ENCODE data around the gene UNC50. TPM values are rescaled to one million over a fixed set of nuclear protein-coding genes. Genes with fewer than 3 reads are reported as not detected.
"Not testable (repeated sequence)": the region's sequence is repeated elsewhere in the genome, so short reads cannot be mapped to it uniquely, and the experiment has no call there.

Gene UNC50
- total RNA-seq, 1 donor from 2014 or later = 30.2 TPM

- DNase-seq (ENCODE audit: low read depth in 2 of 2) = peak; percentile 30 to 60
Measured at GRCh38 chr2:98608962-98609604, 694 bp downstream of the UNC50 start.

- DNase-seq (ENCODE audit: low read depth in 2 of 2) = no peak
Measured at GRCh38 chr2:98614024-98614739, 5.8 kb downstream of the UNC50 start.

DNA sequence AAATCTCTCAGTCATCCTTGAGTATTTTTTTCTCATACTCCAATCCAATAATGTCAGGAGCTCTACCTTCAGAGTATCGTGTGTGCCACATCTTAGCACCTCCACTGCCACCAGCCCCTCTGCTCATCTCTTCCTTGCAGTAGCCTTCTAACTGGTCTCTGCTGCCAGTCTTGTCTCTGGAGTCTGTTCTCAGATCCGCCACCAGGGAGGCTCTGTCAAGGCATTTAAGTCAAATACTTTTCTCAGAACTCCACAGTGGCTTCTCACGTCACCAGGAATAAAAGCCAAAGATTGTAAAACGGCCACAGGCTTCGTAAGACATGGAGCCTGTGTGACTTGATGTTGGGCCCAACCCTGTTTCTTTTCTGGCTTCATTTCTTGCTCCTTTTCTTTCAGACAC lies 7.1 kb downstream of the UNC50 start:
- DNase-seq (ENCODE audit: low read depth in 2 of 2) = no peak

- no peak for DNase-seq (ENCODE audit: low read depth in 2 of 2)
Measured at GRCh38 chr2:98617149-98617548, 8.8 kb downstream of the UNC50 start.

DNA sequence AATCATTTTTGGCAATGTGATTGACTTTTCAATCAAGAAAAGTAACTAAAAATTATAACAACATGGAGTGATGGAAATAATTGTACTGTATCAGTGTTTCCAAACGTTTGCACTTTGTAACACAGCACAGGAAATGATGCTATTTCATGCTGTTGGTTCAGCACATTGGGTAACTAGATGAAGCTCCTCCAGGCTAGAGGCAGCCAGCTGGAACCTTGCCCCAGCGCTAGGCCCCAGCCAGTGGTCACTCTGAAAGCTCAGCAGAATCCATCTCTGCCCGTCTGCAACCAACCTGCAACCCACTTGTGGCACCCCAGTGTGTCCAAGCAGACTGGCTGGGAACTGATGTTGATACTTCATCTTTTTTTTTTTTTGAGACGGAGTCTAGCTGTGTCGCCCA lies 15.3 kb downstream of the UNC50 start:
- DNase-seq (ENCODE audit: low read depth in 2 of 2) = peak; percentile 70 to 90

DNA sequence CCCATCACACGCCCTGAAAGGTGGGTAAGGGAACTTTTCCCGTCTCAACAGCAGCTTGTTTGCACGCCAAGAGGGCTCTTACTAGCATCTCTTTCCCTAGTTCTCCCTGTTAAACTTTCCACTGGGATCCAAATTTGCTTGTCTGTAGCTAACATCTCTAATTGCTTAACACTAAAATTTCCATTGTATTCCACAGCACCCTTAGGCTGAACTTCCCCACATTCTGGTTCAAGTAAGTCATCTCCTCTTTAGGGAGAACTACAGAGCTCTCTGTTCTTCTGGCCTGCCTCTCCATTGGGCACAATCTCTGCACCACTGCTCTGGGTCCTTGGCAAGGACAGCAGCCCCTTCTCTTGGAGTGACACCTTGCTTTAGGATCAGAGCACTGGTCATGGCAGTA lies 24.0 kb downstream of the UNC50 start:
- no peak for DNase-seq (ENCODE audit: low read depth in 2 of 2)

GRCh38 chr2:98634406-98635092 lies 26.2 kb downstream of the UNC50 start:
- peak in 1 of 2 donors; percentile 32 for DNase-seq (ENCODE audit: low read depth in 2 of 2)

GRCh38 chr2:98637401-98638147 lies 29.2 kb downstream of the UNC50 start:
- no peak for DNase-seq (ENCODE audit: low read depth in 2 of 2)

- no peak for DNase-seq (ENCODE audit: low read depth in 2 of 2)
Measured at GRCh38 chr2:98643496-98644100, 35.2 kb downstream of the UNC50 start.

DNA sequence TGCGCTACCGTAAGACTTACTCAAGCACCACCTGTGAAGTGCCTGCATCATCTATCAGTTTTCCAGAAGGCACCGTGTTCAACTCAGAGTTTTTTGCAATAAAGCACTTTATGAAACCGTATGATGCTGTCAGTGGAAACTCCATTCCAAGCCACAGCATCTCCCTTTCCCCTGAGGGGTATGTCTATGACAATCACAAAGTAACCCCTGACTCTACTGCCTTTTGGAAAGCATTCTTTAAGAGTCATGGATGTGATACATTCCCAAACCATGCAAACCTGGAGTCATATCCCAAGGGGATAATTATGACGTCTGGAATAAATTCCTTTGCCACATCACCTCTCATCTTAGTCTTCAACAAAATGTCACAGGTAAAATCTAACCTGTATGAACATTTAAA lies 39.2 kb downstream of the UNC50 start:
- DNase-seq (ENCODE audit: low read depth in 2 of 2) = no peak

DNA sequence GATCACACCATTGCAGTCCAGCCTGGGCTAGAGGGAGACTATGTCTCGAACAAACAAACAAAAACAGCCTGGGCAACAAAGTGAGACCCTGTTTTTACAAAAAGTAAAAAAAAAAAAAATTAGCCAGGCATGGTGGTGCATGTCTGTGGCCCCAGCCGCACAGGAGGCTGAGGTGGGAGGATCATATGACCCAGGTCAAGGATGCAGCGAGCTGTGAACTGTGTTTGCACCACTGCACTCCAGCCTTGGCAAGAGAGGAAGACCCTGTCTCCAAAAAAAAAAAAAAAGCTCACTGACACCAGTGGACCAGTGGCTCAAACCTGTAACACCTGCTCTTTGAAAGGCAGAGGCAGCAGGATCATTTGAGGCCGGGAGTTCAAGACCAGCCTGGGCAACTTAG lies 40.1 kb downstream of the UNC50 start:
- no peak for DNase-seq (ENCODE audit: low read depth in 2 of 2)

DNA sequence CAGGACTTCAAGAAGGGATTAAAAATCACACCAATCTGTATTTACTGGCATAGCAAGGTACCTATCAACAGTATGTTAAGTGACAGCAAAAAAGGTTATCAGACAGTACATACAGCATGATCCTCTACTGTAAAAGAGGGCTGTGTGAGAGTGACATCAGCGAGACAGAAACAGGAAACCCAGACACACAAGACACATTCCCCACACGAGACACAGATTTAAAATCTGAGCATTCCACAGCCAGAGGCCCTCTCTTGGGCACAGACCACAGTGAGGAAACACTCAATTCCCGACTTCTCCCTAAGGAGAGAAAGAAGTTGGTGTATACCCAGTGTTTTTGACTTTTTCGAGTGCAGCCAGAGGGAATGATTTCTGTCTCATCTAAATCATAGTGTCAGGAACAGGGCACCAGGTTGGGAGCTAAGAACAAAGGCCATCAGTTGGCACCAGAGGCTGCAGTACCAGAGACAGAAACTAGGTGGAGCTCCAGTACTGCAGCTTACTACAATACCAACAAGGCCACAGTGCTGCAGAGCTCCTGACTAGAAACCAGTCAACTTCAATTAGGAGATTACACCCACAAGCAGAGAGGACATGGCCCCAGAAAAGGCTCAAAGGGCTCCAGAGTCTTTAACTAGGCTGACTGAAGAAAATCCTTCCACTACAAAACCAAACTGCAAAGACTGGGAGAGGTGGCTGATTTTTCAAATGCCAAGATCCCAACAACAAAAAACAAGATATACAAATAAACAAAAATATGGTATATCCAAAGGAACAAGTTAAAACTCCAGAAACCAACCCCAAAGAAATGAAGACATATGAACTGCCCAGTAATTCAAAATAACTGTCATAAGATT lies 41.0 kb downstream of the UNC50 start:
- peak; percentile 70 to 89 for DNase-seq (ENCODE audit: low read depth in 2 of 2)

GRCh38 chr2:98649992-98650375 lies 41.6 kb downstream of the UNC50 start:
- DNase-seq (ENCODE audit: low read depth in 2 of 2) = no peak

- DNase-seq (ENCODE audit: low read depth in 2 of 2) = no peak
Measured at GRCh38 chr2:98650998-98651397, 42.6 kb downstream of the UNC50 start.

DNA sequence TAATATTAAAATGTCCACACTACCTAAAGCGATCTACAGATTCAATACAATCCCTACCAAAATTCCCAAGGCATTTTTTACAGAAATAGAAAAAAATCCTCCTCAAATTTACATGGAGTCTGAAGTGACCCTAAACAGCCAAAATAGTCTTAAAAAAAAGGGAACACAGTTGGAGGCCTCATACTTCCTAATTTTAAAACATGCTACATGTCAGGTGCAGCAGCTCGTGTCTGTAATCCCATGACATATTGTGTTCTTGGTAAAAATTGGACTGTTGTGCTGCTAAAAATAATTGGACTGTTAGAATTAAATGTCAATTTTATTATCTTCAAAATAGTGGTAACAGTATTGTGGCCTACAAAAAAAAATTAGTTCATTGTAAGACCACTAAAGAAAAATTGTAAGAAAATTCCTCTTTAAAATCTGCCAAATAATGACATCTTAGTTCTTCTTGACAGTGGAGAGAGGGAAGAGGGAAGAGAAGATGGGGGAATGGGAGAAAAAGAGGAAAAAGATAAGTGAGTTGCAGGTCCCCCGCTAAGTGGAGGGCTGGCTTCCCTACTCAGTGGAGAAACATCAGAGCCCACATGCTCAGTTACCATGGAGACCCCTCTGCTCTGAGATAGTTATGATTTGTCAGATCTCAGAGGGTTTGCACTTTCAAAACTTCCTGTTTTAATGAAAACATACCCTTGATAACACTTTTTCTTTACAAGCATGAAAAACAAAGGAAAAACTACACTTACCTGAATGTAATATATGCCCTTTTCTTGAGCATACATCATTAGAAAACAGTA lies 46.5 kb downstream of the UNC50 start:
- DNase-seq (ENCODE audit: low read depth in 2 of 2) = peak in 1 of 2 donors; percentile 81

- no peak for DNase-seq (ENCODE audit: low read depth in 2 of 2)
Measured at GRCh38 chr2:98656800-98657199, 48.4 kb downstream of the UNC50 start.

- no peak for DNase-seq (ENCODE audit: low read depth in 2 of 2)
Measured at GRCh38 chr2:98658816-98659490, 50.6 kb downstream of the UNC50 start.

- DNase-seq (ENCODE audit: low read depth in 2 of 2) = not testable (repeated sequence)
Measured at GRCh38 chr2:98659491-98659840, 51.1 kb downstream of the UNC50 start.

DNA sequence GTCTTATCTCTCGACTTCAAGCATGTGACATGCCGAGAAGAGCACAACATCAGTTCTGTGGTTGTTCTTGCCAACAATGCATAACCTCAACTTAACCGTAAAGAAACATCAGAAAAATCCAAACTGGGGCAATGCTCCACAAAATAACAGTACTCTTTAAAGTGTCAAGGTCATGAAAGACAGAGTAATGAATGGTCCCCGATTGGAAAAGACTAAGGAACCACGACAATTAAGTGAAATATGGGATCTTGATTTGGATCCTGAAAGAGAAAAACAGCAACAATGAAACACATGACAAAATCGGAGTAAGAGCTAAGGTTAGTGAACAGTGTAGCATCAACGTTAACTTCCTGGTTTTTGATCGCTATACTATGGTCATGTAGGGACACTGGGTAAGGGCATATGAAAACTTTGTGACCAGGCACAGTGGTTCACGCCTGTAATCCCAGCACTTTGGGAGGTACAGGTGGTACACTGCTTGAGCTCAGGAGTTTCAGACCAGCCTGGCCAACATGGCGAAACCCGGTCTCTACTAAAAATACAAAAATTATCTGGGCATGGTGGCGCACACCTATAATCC lies 55.2 kb downstream of the UNC50 start:
- DNase-seq (ENCODE audit: low read depth in 2 of 2) = no peak
